GM12873 (cell line): ENCODE data around the gene BPIFB4.

Experiments used
- TF ChIP-seq, protein P1 (sequence below): IDR thresholded peaks from 2 replicates; pipeline ENCODE4 v1.5.1; 2012; ENCODE audit warnings: low read depth, mild to moderate bottlenecking, moderate library complexity, low read length, control low read depth; ENCODE audit not compliant: insufficient read depth; ENCODE audit errors: missing control alignments

BPIFB4 gene

DNA sequence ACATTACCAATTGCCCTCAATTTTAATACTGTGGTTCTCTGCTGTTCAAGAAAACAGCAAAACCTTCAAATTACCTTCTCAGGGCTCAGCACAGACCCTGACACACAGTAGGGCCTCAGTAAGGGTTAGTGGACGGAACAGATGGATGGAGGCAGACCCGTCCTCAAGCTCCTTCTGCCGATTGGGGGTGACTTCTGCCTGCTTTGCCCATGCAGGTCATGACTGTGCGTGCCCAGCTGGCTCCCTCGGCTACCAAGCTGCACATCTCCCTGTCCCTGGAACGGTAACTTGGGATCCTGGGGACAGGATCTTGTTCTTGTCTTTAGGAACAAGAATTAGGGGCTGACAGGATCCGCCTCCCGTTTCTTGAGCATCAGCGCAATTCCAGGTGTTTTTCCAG, 9.8 kb upstream of the BPIFB4 start:
- TF ChIP-seq, protein P1, sequence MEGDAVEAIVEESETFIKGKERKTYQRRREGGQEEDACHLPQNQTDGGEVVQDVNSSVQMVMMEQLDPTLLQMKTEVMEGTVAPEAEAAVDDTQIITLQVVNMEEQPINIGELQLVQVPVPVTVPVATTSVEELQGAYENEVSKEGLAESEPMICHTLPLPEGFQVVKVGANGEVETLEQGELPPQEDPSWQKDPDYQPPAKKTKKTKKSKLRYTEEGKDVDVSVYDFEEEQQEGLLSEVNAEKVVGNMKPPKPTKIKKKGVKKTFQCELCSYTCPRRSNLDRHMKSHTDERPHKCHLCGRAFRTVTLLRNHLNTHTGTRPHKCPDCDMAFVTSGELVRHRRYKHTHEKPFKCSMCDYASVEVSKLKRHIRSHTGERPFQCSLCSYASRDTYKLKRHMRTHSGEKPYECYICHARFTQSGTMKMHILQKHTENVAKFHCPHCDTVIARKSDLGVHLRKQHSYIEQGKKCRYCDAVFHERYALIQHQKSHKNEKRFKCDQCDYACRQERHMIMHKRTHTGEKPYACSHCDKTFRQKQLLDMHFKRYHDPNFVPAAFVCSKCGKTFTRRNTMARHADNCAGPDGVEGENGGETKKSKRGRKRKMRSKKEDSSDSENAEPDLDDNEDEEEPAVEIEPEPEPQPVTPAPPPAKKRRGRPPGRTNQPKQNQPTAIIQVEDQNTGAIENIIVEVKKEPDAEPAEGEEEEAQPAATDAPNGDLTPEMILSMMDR, result no peak

DNA sequence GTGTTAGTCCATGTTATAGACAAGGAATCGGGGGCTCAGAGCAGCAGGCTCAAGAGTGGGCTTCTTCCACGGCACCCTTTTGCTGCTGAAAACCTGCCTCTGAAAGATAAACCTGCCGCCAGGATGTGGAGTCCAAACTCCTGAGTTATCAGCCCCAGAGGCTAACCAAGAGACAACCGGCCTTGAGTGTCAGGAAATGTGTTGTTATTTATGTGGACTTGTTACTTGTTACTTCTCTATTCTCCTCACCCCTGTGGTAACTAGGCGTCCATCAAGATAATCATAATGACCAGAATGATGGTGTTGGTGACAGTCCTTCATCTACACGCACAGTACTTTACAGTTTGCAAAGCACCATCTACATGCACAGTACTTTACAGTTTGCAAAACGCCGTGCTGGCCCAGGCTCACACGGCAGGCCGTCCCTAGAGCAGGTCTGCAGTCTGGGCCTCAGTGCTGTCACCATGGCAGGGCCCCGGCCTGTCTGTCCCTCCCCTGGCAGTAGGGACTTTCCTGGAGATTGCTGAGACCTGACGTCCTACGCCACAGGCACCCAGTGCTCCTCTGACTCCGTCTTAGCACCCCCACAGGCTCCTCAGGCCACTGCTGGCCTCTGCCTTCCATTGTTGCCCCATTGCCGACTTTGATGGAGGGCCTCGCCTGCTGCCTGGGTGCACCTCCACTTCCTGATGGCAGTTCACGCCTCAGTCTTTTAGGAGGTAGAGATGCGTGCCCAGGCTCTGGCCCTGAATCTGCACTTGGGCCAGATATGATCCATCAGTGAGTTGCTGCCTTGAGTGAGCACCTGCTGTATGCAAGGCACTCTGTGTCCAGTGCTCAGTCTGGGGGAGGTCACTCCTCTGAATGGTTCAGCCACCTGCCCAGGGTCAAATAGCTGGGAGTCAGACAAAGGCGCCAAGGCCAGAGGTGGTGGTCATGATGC, 9.1 kb upstream of the BPIFB4 start:
- TF ChIP-seq, protein P1, result no peak

DNA sequence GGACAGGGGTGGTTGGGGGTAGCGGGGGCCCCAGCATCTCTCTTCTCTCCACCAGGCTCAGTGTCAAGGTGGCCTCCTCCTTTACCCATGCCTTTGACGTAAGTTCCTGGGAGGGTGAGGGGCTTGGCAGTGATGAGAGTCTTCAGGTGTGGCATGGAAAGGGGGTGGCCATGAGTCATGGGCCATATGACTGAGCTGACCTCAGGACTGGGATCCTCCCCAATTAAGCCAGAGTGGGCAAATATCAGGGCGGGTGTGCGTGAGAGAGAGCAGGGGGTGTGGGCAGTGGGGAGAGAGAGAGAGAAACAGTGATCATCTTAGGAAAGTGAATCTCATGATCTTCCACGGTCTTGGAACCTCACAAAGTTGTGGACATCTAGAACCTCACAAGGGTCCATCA, 8.2 kb upstream of the BPIFB4 start:
- TF ChIP-seq, protein P1, result no peak

GRCh38 chr20:33072362-33072761, 7.1 kb upstream of the BPIFB4 start:
- TF ChIP-seq, protein P1, result no peak

- TF ChIP-seq, protein P1, result no peak
These were observed 6.6 kb upstream of the BPIFB4 start for GRCh38 chr20:33072813-33073212.

DNA sequence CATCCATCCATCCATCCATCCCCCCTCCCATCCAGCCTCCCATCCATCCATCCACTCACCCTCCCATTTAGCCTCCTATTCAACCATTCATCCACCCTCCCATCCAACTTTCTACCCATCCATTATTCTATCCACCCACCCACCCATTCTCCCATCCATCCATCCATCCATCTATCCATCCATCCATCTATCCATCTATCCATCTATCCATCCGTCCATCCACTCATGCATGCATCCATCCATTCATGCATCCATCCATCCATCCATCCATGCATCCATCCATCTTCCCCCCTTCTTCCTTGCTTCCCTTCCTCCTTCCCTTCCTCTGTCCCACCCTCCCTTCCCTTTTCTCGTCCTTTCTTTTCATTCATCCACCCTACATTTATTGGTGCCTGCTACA, 4.8 kb upstream of the BPIFB4 start:
- TF ChIP-seq, protein P1, result no peak

DNA sequence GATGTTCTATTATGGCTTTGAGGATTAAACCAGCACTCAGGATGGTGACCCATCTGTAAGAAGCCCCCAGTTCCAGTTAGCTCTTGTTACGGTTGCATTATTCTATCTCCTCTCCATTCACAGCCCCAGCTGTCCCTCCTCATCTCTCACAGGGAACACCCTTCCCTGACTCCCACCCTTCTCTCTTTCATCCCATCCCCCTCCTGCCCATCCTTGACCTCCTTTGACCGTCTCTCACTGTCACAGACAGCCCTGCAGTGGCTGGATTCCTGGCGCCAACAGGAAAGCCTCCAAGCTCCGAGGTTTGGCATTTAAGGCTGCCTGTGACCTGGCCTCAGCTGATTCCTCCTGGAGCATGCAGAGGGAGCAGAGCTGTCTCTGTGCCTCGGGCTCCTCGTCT, 4.2 kb upstream of the BPIFB4 start:
- TF ChIP-seq, protein P1, result no peak
